GM19023 (cell line): Measurements from ENCODE around the gene MGA.

ENCODE experiments used
- ATAC-seq: cut with Tn5 transposase; IDR thresholded peaks from one replicate; pipeline ENCODE4 v1.9.1; 2021; ENCODE audit warnings: mild to moderate bottlenecking, moderate library complexity; ENCODE audit not compliant: unreplicated experiment

MGA gene

DNA sequence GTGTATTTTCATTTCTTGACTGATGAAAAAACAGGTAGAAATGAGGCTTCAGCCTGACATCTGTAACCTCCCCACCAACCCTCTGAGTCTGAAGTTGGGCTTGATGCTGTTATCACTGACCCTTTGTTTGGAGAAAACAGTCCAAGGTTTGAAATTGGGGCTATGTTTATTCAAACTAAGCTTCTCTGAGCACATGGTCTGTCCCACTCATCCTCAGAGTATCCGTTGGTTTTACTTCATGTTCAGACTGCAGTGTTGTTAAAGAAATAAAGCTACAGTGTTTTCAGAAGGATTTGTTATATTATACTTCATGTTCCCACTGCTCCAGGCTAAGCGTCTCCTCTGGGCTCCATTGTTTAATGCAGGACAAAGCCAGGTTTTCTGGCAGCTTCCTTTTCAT lies 120.1 kb downstream of the MGA start:
- no peak for ATAC-seq

DNA sequence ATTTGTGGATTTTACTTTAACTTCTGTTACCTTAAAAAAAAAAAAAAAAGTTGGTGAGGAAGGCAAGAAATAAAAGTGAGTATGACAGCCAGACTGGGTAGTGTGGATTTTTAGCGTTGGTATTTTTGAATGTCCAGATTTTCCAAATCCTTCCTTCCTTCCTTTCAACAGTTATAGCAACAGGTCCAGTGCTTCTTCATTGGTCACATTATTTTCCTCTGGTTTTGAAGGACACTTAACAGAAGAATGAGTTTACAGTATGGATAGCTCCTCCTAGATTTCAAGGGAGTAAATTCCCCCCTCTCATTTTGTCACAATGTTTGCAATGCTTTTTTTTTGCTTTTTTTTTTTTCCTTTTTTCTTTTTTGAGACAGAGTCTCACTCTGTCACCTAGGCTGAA lies 120.5 kb downstream of the MGA start:
- no peak for ATAC-seq

GRCh38 chr15:41782371-41783282 lies 122.4 kb downstream of the MGA start:
- ATAC-seq = no peak

DNA sequence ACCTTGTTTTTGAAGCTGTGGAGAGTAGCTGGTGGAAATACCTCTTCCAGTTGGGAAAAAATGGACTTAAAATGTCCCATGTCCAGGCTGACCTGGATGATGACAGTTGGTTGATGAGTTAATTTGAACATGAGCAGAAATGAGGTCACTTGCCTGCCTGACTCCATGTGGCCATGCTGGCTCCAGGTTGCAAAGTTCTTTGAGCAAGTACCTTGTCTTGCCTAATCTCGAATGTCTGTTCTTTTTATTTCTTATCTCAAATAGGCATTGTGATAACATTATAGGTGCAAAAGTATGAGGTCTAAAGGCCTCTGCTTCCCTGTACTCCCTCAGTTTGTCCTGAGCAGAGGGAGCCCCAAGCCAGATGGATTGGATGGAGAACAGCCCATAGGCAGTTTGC lies 123.1 kb downstream of the MGA start:
- ATAC-seq = no peak

DNA sequence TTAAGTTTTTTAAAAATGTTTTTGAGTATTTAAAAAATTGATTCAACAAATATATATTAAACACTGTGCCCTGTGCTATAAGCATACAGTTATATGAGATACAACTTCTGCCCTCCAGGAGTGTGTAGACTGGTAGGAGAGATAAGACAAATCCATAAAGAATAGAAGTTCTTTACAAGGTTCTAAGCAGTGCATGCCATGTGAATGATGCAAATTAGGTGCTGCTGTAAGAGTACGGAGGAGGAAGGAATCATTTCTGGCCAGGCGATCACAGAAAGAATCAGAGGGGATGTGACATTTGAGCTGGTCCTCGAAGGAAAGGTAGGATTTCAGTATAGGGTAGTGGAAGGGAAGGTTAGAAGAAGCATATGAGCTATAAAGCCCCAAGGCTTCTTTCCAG lies 128.1 kb downstream of the MGA start:
- no peak for ATAC-seq

- no peak for ATAC-seq
These were observed 129.0 kb downstream of the MGA start for GRCh38 chr15:41789236-41789635.

- no peak for ATAC-seq
These were observed 129.5 kb downstream of the MGA start for GRCh38 chr15:41789662-41790061.

- ATAC-seq = no peak
These were observed 130.0 kb downstream of the MGA start for GRCh38 chr15:41790169-41790568.

GRCh38 chr15:41790756-41791546 lies 130.7 kb downstream of the MGA start:
- ATAC-seq = no peak

DNA sequence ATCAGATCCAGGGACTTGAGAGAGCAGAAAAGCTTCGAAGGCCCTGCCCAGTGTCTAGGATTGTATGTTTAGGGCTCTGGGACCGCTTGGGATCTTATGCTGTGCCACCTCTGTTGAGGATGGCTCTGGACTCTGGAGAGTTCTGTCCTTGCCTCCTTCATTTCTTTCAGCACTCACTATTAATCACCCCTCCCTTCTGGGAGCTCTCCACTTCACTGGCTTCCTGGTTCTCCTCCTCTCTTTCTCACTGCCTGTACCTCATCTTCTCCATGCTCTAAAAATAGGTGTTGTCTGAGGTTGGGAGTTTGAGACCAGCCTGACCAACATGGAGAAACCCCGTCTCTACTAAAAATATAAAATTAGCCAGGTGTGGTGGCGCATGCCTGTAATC lies 131.3 kb downstream of the MGA start:
- ATAC-seq = no peak

DNA sequence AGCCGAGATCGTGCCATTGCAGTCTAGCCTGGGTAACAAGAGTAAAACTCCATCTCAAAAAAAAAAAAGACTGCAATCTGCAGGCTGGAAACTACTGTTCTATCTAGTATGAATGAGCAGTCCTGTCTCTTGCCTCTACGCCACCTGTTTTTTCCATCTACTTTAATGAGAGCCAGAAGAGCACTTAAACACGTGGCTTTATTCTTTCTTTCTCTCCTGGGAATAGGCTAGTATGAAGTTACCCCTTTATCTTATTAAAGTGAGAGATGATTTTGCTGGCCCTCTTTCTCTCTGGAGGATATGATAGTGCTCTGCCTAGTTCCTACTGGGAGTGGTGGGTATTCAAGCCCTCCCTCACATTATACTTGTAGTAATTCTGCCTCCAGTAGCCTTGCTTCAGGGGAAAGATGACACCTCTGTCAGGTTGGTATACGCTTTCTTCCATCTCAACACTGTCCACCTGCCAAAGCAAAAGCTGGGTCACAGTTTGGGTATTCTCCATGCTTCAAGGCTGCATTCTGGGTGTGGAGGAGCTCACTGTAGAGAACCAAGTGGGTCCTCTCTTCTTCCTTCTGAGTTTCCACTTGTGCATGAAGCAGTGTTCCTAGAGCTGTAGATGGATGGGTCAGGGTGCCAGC lies 131.9 kb downstream of the MGA start:
- ATAC-seq = no peak

- no peak for ATAC-seq
These were observed 133.9 kb downstream of the MGA start for GRCh38 chr15:41794081-41794480.

GRCh38 chr15:41795996-41796856 lies 136.0 kb downstream of the MGA start:
- no peak for ATAC-seq

GRCh38 chr15:41797201-41797944 lies 137.2 kb downstream of the MGA start:
- ATAC-seq = no peak

GRCh38 chr15:41798607-41799487 lies 138.6 kb downstream of the MGA start:
- ATAC-seq = peak; percentile 48

DNA sequence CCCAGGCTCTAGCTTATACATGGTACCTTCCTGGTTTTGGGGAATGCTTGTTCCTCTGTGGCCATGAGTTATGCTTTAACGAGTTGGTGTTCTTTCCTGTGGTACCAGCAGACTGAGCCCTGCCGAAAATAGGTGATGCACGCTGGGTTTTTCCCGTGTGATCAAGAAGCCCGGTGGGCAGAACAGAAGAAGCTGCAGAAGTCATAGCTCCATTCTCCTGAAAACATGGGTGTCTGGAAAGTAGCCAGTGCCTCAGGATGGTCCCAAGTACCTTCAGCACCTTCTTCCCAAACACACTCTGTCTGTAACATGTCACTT lies 139.2 kb downstream of the MGA start:
- peak; percentile 41 for ATAC-seq

DNA sequence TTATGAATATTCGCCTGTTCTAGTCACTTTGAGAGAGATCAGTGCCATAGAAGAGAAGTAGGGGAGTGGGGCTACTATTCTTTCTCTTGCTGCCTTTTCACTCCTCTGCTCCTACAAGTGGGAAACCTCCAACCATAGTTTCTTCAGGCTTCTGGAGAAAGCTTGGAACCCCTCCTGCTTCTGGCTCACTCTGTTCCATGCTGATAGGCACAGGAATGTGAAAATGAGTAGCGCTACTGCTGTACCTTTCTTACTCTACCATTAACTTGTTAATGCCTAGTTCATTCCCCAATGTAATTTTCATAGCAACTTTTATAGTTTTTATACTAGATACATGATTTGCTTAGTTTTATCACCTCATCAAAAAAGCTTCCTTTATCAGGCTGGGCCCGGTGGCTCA lies 141.0 kb downstream of the MGA start:
- ATAC-seq = no peak

GRCh38 chr15:41801850-41802455 lies 141.7 kb downstream of the MGA start:
- no peak for ATAC-seq

DNA sequence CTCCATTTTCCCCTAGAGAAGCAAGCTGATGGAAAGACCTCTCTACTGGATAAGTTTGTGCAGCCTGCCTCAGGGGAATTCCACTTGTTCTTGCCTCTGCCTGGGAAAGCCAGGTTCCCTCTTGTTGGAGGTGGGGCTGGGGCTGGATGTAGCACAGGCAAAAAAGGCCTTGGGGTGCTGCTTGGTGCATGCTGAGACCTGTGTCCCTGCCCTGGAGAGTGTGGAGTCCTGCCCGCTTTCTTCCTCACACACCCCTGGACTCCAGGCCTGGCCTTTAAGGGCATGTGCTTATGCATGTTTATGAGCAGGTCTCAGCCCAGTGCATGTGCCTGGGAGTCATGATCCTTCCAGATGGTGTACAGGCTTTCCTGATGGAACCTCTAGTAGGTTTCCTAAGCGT lies 144.2 kb downstream of the MGA start:
- ATAC-seq = no peak
